ENCODE measurements around the gene SGCA. TPM values are rescaled to one million over a fixed set of nuclear protein-coding genes. Genes with fewer than 3 reads are reported as not detected.

The SGCA gene
- total RNA-seq, 4 donors from 2014 or later, result 2.1 to 5.8 (median 4.0) TPM

GRCh38 chr17:50139950-50140885, 25.6 kb upstream of the SGCA start:
- Histone ChIP-seq H3K9me3 (no peaks in the 10 kb centered on the region), H3K27me3 (no peaks in the 10 kb centered on the region), H3K4me1 (peaks cover 18% of the 10 kb centered on the region), H3K36me3 (peaks cover 100% of the 10 kb centered on the region), H3K27ac (no peak overlapping the region), H3K4me3 (no peak overlapping the region)
- 46% methylated on average over 17 of the region's 19 CpGs for WGBS
- TF ChIP-seq EP300 (IDR thresholded peaks at IDR 0.05) (no peak), POLR2AphosphoS5 (IDR thresholded peaks at IDR 0.05) (peak in 1 of 3 donors; percentile 8), CTCF (IDR thresholded peaks at IDR 0.05) (peak; percentile 93 to 98)
- no peak for DNase-seq (ENCODE audit: low spot score in 2 of 2)

- H3K27ac ChIP-seq, result no peak overlapping the region
- H3K36me3 ChIP-seq, result peaks cover 91% of the 10 kb centered on the region
- peaks cover 28% of the 10 kb centered on the region for H3K4me1 ChIP-seq
- WGBS, result 83% methylated on average over 14 of the region's 16 CpGs
- H3K4me3 ChIP-seq, result no peak overlapping the region
- TF ChIP-seq CTCF (IDR thresholded peaks at IDR 0.05) (no peak), EP300 (IDR thresholded peaks at IDR 0.05) (no peak), POLR2AphosphoS5 (IDR thresholded peaks at IDR 0.05) (no peak), POLR2A (IDR thresholded peaks at IDR 0.05) (no peak)
- no peaks in the 10 kb centered on the region for H3K9me3 ChIP-seq
- no peak for DNase-seq (ENCODE audit: low spot score in 2 of 2)
- no peaks in the 10 kb centered on the region for H3K27me3 ChIP-seq
Measured at GRCh38 chr17:50141026-50141744, 24.6 kb upstream of the SGCA start.

GRCh38 chr17:50141745-50142110, 24.1 kb upstream of the SGCA start:
- no peaks in the 10 kb centered on the region for H3K9me3 ChIP-seq
- H3K4me3 ChIP-seq, result no peak overlapping the region
- H3K27ac ChIP-seq, result no peak overlapping the region
- 62% methylated on average over 8 of the region's 8 CpGs for WGBS
- TF ChIP-seq CTCF (IDR thresholded peaks at IDR 0.05), result no peak
- TF ChIP-seq EP300 (IDR thresholded peaks at IDR 0.05), result no peak
- no peak for TF ChIP-seq POLR2A (IDR thresholded peaks at IDR 0.05)
- TF ChIP-seq POLR2AphosphoS5 (IDR thresholded peaks at IDR 0.05), result no peak
- peaks cover 85% of the 10 kb centered on the region for H3K36me3 ChIP-seq
- no peak for DNase-seq (ENCODE audit: low spot score in 2 of 2)
- peaks cover 33% of the 10 kb centered on the region for H3K4me1 ChIP-seq
- H3K27me3 ChIP-seq, result no peaks in the 10 kb centered on the region

- TF ChIP-seq POLR2A (IDR thresholded peaks at IDR 0.05) (no peak), EP300 (IDR thresholded peaks at IDR 0.05) (no peak), POLR2AphosphoS5 (IDR thresholded peaks at IDR 0.05) (no peak), CTCF (IDR thresholded peaks at IDR 0.05) (no peak)
- Histone ChIP-seq H3K27me3 (no peaks in the 10 kb centered on the region), H3K4me3 (no peak overlapping the region), H3K4me1 (peaks cover 52% of the 10 kb centered on the region), H3K9me3 (no peaks in the 10 kb centered on the region), H3K36me3 (peaks cover 67% of the 10 kb centered on the region), H3K27ac (no peak overlapping the region)
- 95% methylated on average over 13 of the region's 20 CpGs for WGBS
- DNase-seq (ENCODE audit: low spot score in 2 of 2), result peak in 1 of 2 donors; percentile 60
Measured at GRCh38 chr17:50143461-50144176, 22.2 kb upstream of the SGCA start.

Measured in suprapubic skin (tissue), 4 donors.